ENCODE results near the gene SHC3.

The SHC3 gene

GRCh38 chr9:89010526-89011111, 168.0 kb downstream of the SHC3 start:
- TF ChIP-seq CTCF (IDR thresholded peaks at IDR 0.05; ENCODE audit: borderline replicate concordance, insufficient read depth, low read depth, low read length) = no peak
- H3K4me3 ChIP-seq (ENCODE audit: low read depth, low read length) = no peak overlapping the region

- no peak for TF ChIP-seq CTCF (IDR thresholded peaks at IDR 0.05; ENCODE audit: borderline replicate concordance, insufficient read depth, low read depth, low read length)
These were observed 168.6 kb downstream of the SHC3 start for GRCh38 chr9:89010056-89010455.

GRCh38 chr9:89009546-89009840, 169.1 kb downstream of the SHC3 start:
- H3K4me3 ChIP-seq (ENCODE audit: low read depth, low read length) = no peak overlapping the region
- TF ChIP-seq CTCF (IDR thresholded peaks at IDR 0.05; ENCODE audit: borderline replicate concordance, insufficient read depth, low read depth, low read length) = no peak

More at GRCh38 chr9:89010056-89010455, 168.6 kb downstream of the SHC3 start:
- no peak overlapping the region for H3K4me3 ChIP-seq (ENCODE audit: low read depth, low read length)

- TF ChIP-seq CTCF (IDR thresholded peaks at IDR 0.05; ENCODE audit: borderline replicate concordance, insufficient read depth, low read depth, low read length) = no peak
- H3K4me3 ChIP-seq (ENCODE audit: low read depth, low read length) = no peak overlapping the region
These were observed 169.7 kb downstream of the SHC3 start for GRCh38 chr9:89008744-89009545.

GRCh38 chr9:89008055-89008743, 170.4 kb downstream of the SHC3 start:
- H3K4me3 ChIP-seq (ENCODE audit: low read depth, low read length) = no peak overlapping the region
- no peak for TF ChIP-seq CTCF (IDR thresholded peaks at IDR 0.05; ENCODE audit: borderline replicate concordance, insufficient read depth, low read depth, low read length)

- TF ChIP-seq CTCF (IDR thresholded peaks at IDR 0.05; ENCODE audit: borderline replicate concordance, insufficient read depth, low read depth, low read length) = no peak
These were observed 171.3 kb downstream of the SHC3 start for GRCh38 chr9:89006996-89007967.

More at GRCh38 chr9:89006996-89007967, 171.3 kb downstream of the SHC3 start:
- H3K4me3 ChIP-seq (ENCODE audit: low read depth, low read length) = no peak overlapping the region
